ENCODE data around the gene TMEM140.

The TMEM140 gene

DNA sequence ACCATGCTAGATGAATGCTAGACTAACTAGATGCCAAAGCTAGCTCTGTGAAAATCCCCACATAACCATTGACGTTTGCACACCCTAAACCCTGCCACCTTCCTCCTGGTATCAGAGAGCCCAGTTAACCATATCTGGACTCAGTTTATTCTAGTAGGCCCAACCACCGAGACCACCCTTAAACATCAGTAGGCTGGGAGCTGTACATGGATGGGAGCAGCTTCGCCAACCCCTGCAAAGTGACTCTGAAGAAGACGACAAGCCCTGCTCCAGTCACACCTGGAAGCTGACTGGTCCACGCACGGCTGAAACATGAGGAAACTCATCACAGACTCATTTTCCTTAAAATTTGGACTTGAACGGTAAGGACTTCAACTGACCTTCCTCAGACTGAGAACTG lies 27.1 kb downstream of the TMEM140 start:
- FAIRE-seq (no peak), DNase-seq (ENCODE audit: insufficient read length, low spot score) (no peak)
- TF ChIP-seq POLR2A (IDR thresholded peaks at IDR 0.05; ENCODE audit: low read depth, low read length), result no peak

DNA sequence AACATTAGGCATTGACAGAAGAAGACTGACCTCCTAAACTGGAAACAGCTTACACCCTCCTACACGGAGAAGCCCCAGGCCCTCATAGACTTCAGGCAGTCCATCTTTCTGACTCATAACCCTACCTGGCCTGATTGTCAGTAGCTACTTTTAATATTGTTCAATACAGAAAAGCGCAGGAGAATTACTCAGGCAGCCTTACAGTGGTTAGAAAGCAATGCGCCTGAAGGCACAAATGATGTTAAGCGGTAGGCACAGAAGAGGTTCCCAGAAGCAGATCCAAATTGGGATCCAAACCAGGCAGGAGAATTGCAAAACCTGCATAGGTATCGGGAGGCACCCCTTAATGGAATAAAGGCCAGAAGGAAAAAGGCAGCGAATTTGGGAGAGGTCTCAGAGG lies 28.1 kb downstream of the TMEM140 start:
- TF ChIP-seq POLR2A (IDR thresholded peaks at IDR 0.05; ENCODE audit: low read depth, low read length), result no peak
- FAIRE-seq, result no peak
- DNase-seq (ENCODE audit: insufficient read length, low spot score), result no peak

DNA sequence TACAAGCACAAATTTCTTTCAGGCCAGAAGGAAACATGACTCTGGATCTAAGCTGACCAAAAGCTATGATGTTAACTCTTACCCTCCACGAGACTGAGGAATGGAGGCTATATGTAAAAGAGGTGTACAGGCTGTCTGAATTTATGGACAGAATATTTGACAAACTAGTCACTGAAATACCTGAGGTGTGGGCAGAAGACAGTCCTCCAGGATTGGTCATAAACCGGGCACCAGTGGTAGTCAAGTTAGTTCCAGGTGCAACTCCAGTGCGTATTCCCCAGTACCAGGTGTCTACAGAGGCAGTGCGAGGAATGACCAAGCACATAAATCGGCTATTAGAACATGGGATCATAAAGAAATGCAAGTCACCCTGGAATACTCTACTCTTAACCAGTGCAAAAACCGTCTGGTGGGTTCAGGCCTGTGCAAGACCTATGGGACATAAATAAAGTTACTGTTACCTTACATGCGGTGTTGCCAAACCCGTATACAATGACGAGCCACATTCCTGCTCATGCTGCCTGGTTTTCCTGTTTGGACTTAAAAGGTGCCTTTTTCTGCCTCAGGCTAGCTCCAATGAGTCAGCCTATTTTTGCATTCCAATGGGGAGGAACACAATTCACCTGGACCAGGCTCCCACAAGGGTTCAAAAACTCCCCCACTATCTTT lies 29.3 kb downstream of the TMEM140 start:
- TF ChIP-seq POLR2A (IDR thresholded peaks at IDR 0.05; ENCODE audit: low read depth, low read length), result no peak
- DNase-seq (ENCODE audit: insufficient read length, low spot score), result no peak
- FAIRE-seq, result no peak

DNA sequence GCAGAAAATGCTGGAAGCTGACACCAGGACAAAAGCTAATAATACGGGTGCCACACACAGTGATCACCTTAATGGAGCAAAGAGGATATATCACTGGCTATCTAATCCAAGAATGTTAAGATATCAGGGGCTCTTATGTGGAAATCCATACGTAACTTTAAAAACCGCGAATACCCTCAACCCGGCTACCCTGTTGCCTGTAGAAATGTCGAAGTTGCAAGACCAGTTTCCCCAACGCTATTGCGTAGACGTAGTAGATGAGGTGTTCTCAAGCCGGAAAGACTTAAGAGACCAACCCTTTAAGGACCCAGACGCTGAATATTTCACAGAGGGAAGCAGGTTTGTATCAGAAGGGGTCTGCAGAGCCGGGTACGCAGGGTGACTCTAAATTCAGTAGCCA lies 30.5 kb downstream of the TMEM140 start:
- no peak for TF ChIP-seq POLR2A (IDR thresholded peaks at IDR 0.05; ENCODE audit: low read depth, low read length)
- FAIRE-seq, result no peak
- DNase-seq (ENCODE audit: insufficient read length, low spot score), result no peak

DNA sequence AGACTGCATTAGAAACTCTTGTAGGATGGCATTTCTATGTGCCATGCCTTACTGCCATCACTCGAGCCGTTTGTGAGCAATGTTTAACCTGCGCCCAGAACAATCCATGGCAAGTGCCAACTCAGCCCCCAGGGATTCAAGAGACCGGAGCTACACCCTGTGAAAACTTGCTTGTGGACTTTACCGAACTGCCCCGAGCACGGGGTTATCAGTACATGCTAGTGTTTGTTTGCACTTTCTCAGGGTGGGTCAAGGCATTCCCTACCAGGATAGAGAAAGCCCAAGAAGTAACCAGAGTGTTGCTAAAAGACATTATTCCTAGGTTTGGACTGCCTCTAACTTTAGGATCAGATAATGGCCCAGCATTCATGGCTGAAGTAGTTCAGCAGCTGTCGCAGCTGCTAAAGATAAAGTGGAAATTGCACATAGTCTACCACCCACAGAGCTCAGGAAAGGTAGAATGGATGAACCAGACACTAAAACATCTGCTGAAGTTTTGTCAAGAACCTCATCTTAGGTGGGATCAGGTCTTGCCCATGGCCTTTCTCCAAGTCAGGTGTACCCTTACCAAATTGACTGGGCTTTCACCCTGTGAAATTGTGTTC lies 31.6 kb downstream of the TMEM140 start:
- DNase-seq (ENCODE audit: insufficient read length, low spot score) (no peak), FAIRE-seq (no peak)
- no peak for TF ChIP-seq POLR2A (IDR thresholded peaks at IDR 0.05; ENCODE audit: low read depth, low read length)

DNA sequence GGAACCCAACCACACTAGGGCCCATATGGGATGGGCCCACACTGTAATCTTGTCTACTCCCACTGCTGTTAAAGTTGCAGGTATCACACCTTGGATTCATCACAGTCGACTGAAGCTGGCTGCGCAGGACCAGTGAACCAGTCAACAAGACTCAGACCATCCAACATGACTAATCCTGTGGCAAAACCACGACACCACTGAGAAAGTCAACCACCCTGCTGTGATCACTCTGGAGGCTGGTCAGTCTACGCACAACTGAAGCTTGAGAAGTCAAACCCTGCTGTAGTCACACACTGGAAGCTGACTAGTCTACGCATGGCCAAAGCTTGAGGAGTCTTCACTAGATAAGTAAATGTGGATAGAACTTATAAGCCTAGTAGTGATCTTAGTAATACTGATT lies 32.2 kb downstream of the TMEM140 start:
- no peak for FAIRE-seq
- no peak for TF ChIP-seq POLR2A (IDR thresholded peaks at IDR 0.05; ENCODE audit: low read depth, low read length)
- no peak for DNase-seq (ENCODE audit: insufficient read length, low spot score)

DNA sequence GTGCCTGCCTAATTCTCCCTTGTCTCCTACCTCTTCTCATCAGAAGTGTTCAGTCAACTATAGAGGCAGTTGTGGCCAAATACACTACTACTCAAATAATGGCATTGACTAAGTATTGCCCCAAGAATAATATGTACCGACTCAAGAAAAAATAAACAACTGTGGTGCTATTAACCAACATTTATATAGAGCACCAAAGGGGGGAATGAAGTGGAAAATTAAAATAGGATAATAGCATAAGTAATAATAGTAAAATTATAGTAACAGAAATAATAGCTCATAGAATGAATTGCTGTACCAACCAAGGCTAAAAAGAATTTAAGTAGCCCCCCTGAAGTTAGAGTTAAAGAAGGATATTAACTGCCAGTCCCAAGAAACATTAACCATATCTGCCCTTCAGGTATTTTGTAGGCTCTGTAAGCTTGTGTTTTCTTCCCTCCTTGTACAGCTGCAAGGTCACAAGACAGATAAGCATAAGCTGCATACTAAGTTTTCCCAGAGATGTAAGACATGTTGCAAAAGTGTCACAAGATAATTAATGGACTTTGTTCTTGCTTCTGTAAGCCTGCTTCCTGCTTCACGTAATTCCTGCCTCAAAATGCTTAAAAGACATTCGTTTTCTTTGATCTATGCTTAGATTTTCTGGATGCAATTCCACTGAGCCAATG lies 33.5 kb downstream of the TMEM140 start:
- no peak for DNase-seq (ENCODE audit: insufficient read length, low spot score)
- TF ChIP-seq POLR2A (IDR thresholded peaks at IDR 0.05; ENCODE audit: low read depth, low read length), result no peak

DNA sequence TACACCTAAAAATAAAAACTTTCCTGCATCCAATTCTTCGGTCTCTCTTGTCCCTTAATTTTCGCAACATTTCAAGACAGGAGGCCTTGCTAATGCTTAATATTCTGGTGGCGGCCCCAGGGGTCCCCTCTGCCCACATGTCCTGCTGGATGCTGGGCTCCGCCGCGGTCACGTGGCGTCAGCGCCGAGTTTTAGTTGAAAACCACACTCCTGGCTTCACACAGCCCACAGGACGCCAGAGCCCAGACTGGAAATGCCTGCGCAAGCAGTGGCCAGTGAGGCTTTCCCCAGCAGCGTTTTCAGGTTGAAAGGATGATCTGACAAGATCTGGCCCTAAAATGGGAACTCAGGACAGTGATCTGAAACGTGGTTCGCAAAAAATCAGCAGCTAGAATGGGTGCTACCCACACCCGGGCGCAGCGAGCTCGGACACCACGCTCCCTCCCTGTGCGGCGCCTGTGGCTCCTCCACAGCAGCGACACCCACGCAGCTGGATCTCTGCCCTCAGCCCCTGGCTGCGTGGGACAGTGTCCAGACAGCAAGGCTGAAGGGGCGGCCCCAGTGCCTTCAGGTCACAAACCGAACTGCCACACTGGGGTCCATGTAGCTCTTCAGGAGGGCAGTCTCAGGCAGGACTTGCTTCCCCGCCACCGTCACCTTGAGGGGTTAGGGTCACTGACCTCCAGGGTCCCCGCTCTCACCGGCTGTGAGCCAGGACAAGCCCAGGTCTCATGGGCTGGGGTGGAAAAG lies 34.2 kb downstream of the TMEM140 start:
- FAIRE-seq, result no peak
- DNase-seq (ENCODE audit: insufficient read length, low spot score), result no peak
- no peak for TF ChIP-seq POLR2A (IDR thresholded peaks at IDR 0.05; ENCODE audit: low read depth, low read length)

More for the DNA sequence above, 33.5 kb downstream of the TMEM140 start:
- FAIRE-seq, result no peak

DNA sequence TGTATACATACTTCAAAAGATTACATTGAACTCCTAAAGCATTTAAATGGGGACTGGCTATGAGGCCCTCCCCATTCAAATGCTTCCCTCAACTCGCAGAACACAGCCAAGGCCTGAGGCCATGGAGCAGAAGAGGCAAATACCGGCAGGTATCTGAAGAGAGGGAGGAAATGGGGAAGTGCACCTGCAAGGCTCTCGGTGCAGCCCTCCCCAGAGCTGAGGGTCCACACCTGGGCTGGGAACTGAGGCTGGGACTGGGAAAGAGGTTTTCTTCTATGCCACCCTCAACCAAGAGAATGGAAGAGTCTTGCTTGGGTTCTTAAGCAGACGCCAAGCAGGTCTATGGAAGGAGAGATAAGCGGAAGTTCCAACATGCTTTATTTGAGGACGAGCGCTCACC lies 35.6 kb downstream of the TMEM140 start:
- no peak for FAIRE-seq
- TF ChIP-seq POLR2A (IDR thresholded peaks at IDR 0.05; ENCODE audit: low read depth, low read length), result no peak
- DNase-seq (ENCODE audit: insufficient read length, low spot score), result no peak

DNA sequence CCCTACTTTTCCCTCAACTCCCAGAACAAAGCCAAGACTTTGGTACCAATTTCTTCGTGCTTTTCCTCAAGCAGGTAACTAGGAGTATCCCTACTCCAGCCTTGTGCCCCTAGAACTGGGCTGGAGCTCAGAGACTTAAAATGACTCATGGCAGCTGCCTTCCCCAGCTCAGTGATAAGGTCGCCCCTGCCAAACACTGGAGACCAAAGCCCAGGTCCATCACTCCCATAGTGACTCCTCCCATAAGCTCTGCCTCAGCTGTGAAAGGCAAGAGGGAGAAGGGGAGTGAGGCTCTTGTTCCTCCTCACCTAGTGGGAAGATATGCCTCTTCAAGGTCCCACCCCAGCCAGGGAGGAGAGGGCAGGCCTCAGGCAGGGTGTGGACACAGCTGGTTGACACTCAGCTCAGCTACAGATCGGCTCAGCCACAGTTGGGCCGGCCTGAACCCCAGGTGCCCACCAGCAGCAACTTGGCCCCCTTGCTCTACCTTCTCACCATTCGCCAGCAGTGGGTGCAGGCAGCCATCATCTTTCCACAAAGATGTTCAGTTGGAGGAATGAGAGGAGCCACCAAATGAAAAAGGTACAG lies 36.5 kb downstream of the TMEM140 start:
- DNase-seq (ENCODE audit: insufficient read length, low spot score) (no peak), FAIRE-seq (no peak)
- TF ChIP-seq POLR2A (IDR thresholded peaks at IDR 0.05; ENCODE audit: low read depth, low read length), result no peak

DNA sequence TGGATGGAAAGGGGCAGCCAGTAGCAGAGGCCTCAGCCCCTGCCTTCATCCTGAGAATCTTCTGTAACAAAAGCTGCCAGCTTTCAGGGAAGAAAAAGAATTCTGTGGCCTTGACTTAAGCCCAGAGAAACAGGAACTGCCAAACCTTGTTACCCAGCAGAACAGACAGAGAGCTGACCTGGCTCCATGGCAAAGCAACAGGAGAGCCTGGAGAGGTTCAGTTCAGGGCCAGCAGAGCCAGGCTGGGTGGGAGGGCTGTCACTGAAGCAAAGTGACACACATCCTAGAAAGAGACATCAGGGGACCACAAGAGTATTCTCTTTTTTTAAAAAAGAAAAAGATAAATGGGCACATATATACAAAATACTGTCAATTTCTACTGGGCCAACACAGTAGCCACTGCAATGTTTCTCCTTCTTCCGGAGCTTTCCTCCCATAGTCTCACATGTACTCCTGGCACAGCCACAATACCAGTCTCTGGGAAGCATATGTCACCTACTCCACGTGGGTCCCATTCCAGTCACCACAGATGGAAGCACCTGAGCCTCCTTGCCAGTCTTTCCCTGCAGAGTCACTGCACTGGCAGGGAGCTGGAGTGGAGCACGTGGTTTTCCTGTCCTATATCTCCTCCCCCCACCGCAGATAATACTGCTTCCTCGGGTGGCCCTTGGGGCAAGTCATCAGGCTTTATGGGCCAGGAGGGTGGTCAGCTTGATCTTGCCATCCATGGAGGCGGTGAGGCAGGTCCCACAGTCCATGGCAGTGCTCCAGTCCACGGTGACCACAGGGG lies 37.8 kb downstream of the TMEM140 start:
- DNase-seq (ENCODE audit: insufficient read length, low spot score), result no peak
- FAIRE-seq, result no peak
- TF ChIP-seq POLR2A (IDR thresholded peaks at IDR 0.05; ENCODE audit: low read depth, low read length), result no peak

DNA sequence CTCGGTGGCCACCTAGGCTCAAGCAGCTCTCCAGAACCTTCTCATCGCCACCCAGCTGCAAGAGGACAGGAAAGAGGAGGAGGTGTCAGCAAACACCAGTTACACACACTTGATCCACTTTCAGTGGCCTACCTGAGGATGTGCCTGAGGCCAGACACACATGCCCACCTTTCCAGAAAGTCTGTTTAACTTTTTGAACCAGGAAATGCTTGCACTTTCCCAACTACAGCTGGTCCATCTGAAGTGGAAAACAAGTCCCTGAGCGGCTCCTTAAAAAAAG lies 38.3 kb downstream of the TMEM140 start:
- TF ChIP-seq POLR2A (IDR thresholded peaks at IDR 0.05; ENCODE audit: low read depth, low read length), result no peak
- no peak for DNase-seq (ENCODE audit: insufficient read length, low spot score)
- no peak for FAIRE-seq

DNA sequence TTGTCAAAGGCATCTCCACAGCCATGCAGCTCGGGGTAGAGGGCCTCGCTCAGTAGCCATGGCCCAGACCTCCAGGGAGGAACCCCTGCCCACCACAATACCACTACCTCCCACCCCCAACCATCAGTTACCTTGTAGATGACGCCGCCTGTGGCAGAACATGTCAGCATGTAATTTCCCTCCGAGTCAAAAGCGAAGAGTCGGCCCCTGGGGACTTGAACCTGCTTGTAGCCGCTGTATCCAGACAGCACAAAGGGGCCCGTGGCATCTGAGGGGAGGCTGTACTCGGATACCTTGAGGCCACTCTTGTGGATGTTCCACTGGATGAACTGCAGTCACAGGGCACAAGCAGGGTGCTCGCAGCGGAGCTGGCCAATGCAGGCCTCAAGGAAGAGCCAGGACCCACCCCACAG lies 39.0 kb downstream of the TMEM140 start:
- no peak for TF ChIP-seq POLR2A (IDR thresholded peaks at IDR 0.05; ENCODE audit: low read depth, low read length)
- DNase-seq (ENCODE audit: insufficient read length, low spot score), result no peak
- no peak for FAIRE-seq
